AML-193 (cell line): Measurements from ENCODE around the gene FUBP3.

ENCODE experiments used
- DNase-seq, 2 experiments: peaks; one replicate each; lab custom pipeline; 2025; lab: John Stamatoyannopoulos, UW

FUBP3 gene

DNA sequence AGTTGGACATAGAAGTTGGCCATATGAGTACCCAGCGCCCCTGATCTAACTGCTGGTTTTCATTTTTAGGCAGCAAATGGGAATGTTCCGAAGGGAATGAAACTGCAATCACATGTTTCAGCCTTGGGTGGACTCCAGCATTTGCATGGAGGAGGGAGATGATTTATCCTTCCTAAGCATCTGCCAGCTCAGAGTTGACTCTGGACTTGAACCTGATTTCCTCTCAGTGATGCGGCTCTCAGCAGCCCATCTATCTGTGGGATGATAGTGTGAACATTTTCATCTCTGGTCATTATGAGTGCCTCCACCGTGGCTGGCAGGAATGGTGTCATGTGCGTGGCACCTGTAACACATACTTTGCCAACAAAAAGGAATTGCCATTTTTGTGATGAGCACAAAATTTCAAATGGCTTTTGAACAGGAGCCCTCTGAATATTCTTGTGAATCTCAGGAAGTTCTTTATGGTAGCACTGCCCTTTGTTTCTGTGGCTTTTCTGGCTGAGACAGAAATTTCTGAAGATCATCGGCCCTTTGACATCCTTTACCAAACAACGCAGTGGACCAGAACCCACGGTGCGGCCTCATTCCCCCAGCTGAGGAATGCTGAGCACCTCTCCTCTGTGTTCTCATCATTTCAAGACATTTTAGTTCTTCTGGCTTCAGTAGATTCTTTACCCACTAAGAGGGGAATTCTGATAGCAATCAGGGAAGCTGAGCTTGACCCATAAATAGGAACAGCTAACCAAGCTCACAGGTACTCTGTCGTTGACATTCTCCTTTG, 28.5 kb downstream of the FUBP3 start:
- no peak for DNase-seq

- DNase-seq = no peak
Observed at GRCh38 chr9:130608554-130609134, 29.3 kb downstream of the FUBP3 start.

DNA sequence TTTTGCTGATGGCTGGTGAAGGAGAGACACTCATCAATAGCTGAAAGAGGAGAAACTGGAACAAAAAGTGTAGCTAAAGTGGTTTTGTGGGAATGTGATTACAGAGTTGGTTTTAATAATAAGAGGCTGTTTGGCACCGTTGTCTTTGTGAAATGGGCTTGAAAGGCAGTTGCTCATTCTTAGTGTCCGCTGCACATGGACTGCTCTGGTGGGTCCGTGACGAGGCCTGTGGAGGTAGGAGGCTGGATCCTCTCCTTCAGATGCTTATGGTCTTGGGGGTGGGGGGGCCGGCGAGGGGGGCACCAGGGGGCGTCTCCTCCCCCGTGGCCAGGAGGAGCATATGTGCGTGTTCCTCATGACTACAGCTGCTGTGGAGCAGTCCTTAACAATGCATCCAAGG, 29.8 kb downstream of the FUBP3 start:
- DNase-seq = no peak

DNA sequence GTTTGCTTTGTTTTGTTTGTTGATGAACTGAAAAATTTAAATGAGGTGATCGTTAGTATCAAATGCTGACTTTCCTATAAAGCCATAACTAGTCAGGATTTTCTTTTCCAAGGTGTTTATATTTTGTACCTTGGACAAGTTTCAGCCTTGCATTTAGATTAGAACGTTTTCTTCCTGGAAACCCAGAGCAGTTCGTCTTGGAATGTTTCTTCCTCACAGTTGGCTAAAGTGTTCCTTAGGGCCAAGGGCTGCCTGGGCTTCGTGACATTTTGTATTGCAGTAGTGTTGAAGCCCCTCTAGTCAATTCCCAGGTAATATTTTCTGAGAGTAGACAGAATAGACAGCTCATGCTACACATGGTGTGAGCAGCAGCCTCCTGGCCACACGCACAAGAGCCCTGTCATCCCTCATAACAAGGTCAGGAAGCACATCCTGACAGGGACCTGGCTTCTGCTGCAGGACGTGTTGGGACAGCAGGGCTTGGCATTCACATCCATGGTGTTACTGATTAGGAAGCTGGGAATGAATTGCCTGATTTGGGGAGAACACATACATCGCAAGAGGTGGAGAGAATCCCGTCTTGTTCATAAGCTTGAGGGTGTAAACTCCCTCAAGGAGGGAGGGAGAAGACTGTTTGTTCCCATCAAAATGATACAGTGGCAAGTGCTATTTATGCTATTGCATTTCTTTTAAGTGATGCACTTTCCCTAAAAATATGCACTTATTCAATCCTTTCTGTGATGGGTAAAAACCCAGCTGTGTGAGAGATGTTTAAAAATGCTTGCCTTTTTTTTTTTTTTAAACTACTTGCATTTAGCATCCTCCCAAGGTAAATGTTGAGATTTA, 31.7 kb downstream of the FUBP3 start:
- DNase-seq = no peak

DNA sequence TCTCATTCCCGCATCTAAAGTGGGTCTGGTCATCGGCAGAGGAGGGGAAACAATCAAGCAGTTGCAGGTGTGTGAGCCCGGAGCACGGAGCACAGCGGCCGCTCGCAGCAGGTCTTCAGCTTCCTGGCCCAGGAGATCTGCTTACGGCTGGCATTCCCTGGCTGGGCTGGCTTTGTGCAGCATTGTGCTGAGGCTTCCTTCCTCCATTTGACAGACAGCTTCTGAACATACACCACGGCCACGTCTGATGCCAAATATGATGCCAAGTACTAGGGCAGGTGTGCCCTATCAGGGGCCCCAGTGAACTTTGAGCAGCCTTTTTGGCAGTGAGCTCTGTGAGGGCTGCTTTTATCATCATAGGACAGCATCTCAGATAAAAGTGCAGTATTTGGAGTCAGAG, 37.1 kb downstream of the FUBP3 start:
- DNase-seq = no peak

GRCh38 chr9:130623466-130623865, 44.1 kb downstream of the FUBP3 start:
- no peak for DNase-seq

DNA sequence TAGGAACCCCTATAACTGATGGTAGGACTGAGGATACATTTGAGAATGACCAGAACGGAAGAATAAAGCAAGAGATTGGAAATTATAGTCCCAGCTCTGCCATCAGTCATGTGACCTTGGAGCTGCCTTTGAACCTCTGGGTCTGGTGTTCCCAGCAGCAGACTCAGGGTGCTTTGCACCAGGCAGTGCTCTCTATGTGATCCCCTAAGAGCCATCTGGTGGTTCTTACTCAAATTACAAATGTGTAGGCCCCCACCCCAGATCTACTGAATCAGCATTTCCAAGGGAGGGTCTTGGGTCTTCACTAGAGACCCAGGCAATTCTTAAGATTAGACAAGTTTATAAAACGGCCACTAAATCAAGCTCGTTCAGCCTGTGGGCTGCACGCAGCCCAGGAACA, 44.8 kb downstream of the FUBP3 start:
- no peak for DNase-seq

DNA sequence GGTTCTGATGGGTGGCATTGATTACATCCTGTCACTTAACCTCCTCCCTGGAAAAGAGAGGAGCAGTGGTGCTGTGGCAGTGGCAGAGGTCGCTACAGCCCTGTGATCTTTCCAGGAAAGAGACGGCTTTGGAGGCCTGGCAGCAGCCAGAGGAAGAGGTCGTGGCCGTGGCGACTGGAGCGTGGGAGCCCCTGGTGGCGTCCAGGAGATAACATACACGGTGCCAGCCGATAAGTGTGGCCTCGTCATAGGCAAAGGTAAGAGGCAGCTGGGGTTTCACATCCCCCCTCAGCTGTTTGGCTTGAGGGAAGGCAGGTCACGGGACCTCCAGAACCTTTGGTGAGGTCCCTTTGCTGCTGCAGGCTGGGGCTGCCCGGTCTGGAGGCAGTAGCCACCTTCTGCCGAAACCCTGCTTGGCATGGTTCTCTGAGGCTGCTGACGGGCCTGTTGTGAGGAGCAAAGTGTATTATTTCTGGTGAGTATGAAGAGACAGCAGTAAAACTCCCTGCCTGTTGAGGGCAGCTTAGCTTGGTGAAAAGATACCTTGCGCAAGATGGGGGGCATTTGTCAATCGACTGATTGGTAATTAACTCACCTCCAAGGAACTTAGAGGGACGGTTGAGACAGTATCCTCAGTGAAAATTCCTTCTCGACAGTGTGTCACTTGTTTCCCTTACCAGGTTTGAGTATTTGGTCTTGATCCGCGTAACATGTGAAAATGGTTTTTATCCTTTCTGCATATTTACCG, 47.0 kb downstream of the FUBP3 start:
- DNase-seq = no peak

- DNase-seq = no peak
Observed at GRCh38 chr9:130627051-130627450, 47.7 kb downstream of the FUBP3 start.

- DNase-seq = no peak
Observed at GRCh38 chr9:130627896-130628792, 48.8 kb downstream of the FUBP3 start.

- no peak for DNase-seq
Observed at GRCh38 chr9:130629443-130630070, 50.2 kb downstream of the FUBP3 start.

DNA sequence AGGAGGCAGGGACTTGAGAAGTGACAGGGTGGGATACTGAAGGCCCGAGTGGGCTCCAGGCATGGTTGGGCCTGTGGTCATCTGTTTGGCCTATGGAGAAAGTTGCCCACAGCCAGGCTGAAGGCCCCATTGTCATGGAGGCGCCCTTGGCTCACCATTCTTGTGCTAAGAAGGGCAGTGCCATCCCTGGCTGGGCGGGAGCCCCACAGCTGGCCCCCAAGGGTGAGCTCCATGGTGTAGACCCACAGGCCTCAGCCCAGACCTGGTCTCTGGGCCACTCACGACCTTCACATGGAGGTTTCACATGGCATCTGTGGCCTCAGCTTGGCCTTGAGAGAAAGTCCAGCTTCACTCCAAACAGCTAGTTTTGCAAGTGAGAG, 50.7 kb downstream of the FUBP3 start:
- DNase-seq = no peak

- DNase-seq = no peak
Observed at GRCh38 chr9:130630506-130631330, 51.3 kb downstream of the FUBP3 start.

- no peak for DNase-seq
Observed at GRCh38 chr9:130631331-130632080, 52.1 kb downstream of the FUBP3 start.

GRCh38 chr9:130632081-130632710, 52.8 kb downstream of the FUBP3 start:
- no peak for DNase-seq

- no peak for DNase-seq
Observed at GRCh38 chr9:130632841-130633240, 53.5 kb downstream of the FUBP3 start.

- no peak for DNase-seq
Observed at GRCh38 chr9:130633336-130634190, 54.2 kb downstream of the FUBP3 start.
